Astrocyte (in vitro differentiated cells and primary cell): ENCODE results near the gene LBR. TPM values are rescaled to one million over a fixed set of nuclear protein-coding genes. Genes with fewer than 3 reads are reported as not detected.

Experiments
- DNase-seq: peaks from one replicate; pipeline ENCODE4 v3.0.0-alpha.2; 2010; ENCODE audit warnings: low read depth
- FAIRE-seq: peaks from 2 replicates; lab custom pipeline; 2011; peaks lifted over from hg19 to GRCh38; lab: Jason Lieb, UNC
- H2AFZ ChIP-seq: 2 replicates; pipeline ENCODE4 v1.6.0; 2012; ENCODE audit warnings: low read depth, low read length, inconsistent platforms
- H3K27ac ChIP-seq: 2 replicates; pipeline ENCODE4 v1.5.1; 2011; ENCODE audit warnings: low read depth, low read length, inconsistent platforms
- H3K27me3 ChIP-seq: 2 replicates; pipeline ENCODE4 v1.6.0; 2011; ENCODE audit warnings: low read length, inconsistent platforms; ENCODE audit not compliant: insufficient read depth
- H3K36me3 ChIP-seq: 2 replicates; pipeline ENCODE4 v1.5.1; 2011; ENCODE audit warnings: low read length, inconsistent platforms; ENCODE audit not compliant: insufficient read depth
- H3K4me1 ChIP-seq: 2 replicates; pipeline ENCODE4 v1.5.1; 2011; ENCODE audit warnings: low read length, inconsistent platforms; ENCODE audit not compliant: insufficient read depth
- H3K4me2 ChIP-seq: 2 replicates; pipeline ENCODE4 v1.6.0; 2012; ENCODE audit warnings: low read length, inconsistent platforms
- H3K4me3 ChIP-seq: 2 replicates; pipeline ENCODE4 v1.5.1; 2011; ENCODE audit warnings: low read depth, mild to moderate bottlenecking, low read length, inconsistent platforms; ENCODE audit not compliant: insufficient read depth
- H3K79me2 ChIP-seq: 2 replicates; pipeline ENCODE4 v1.6.0; 2012; ENCODE audit warnings: mild to moderate bottlenecking, low read length, inconsistent platforms; ENCODE audit not compliant: insufficient read depth
- H3K9ac ChIP-seq: 2 replicates; pipeline ENCODE4 v1.6.0; 2012; ENCODE audit warnings: mild to moderate bottlenecking, low read length, inconsistent platforms
- H3K9me3 ChIP-seq: 2 replicates; pipeline ENCODE4 v1.5.1; 2012; ENCODE audit warnings: low read depth, mild to moderate bottlenecking, low read length, inconsistent platforms; ENCODE audit not compliant: insufficient read depth
- H4K20me1 ChIP-seq: 2 replicates; pipeline ENCODE4 v1.6.0; 2012; ENCODE audit warnings: low read length, inconsistent platforms; ENCODE audit not compliant: insufficient read depth
- H3K27ac Mint-ChIP-seq: one replicate; pipeline ENCODE4 v1.8.0; 2021; ENCODE audit warnings: mild to moderate bottlenecking, mixed read lengths; ENCODE audit not compliant: unreplicated experiment
- H3K27me3 Mint-ChIP-seq: one replicate; pipeline ENCODE4 v1.8.0; 2021; ENCODE audit warnings: low read depth, mixed read lengths; ENCODE audit not compliant: unreplicated experiment
- H3K36me3 Mint-ChIP-seq: one replicate; pipeline ENCODE4 v1.8.0; 2021; ENCODE audit warnings: low read depth, mixed read lengths; ENCODE audit not compliant: unreplicated experiment
- H3K4me1 Mint-ChIP-seq: one replicate; pipeline ENCODE4 v1.8.0; 2021; ENCODE audit warnings: low read depth, mixed read lengths; ENCODE audit not compliant: unreplicated experiment
- H3K4me3 Mint-ChIP-seq: one replicate; pipeline ENCODE4 v1.8.0; 2021; ENCODE audit warnings: mild to moderate bottlenecking, moderate library complexity, mixed read lengths; ENCODE audit not compliant: unreplicated experiment
- H3K9me3 Mint-ChIP-seq: one replicate; pipeline ENCODE4 v1.8.0; 2021; ENCODE audit warnings: mild to moderate bottlenecking, mixed read lengths; ENCODE audit not compliant: unreplicated experiment
- CTCF ChIP-seq: IDR thresholded peaks from 2 replicates; pipeline ENCODE4 v1.5.1; 2011; ENCODE audit warnings: low read depth, mild to moderate bottlenecking, inconsistent platforms, low read length, moderate library complexity; ENCODE audit not compliant: insufficient read depth
- EZH2 ChIP-seq: IDR thresholded peaks from 2 replicates; pipeline ENCODE4 v1.6.1; 2012; ENCODE audit warnings: mild to moderate bottlenecking, low read length, inconsistent platforms; ENCODE audit not compliant: insufficient read depth
- total RNA-seq: library from RNA; stranded (reverse); gene quantifications from 2 replicates; pipeline ENCODE4 v1.2.1, GENCODE V29; 2021

Gene LBR
- total RNA-seq, 1 donor from 2014 or later, result 42.6 TPM

DNA sequence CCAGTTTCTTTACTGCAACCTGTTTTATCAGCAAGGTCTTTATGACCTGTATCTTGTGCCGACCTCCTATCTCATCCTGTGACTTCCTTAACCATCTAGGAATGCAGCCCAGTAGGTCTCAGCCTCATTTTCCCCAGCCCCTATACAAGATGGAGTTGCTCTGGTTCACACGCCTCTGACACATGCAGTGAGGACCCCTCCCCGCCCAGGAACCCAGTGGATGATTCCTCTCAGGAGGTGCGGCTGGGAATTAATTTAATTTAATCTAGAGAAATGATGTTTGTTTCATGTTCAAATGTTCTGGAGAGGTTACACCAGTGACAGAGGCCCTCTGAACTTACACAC lies 39.0 kb upstream of the LBR start:
- H3K4me2 ChIP-seq, result no peak overlapping the region
- no peaks in the 10 kb centered on the region for H4K20me1 ChIP-seq
- DNase-seq (no peak), FAIRE-seq (no peak)
- H3K27ac ChIP-seq, result no peak overlapping the region
- peaks cover 21% of the 10 kb centered on the region for H3K4me1 ChIP-seq
- H3K36me3 ChIP-seq, result no peaks in the 10 kb centered on the region
- H3K4me3 ChIP-seq, result no peak overlapping the region
- no peak overlapping the region for H3K9ac ChIP-seq
- H3K9me3 Mint-ChIP-seq, result no peaks in the 10 kb centered on the region
- no peak overlapping the region for H3K27ac Mint-ChIP-seq
- TF ChIP-seq CTCF, result no peak
- H2AFZ ChIP-seq, result no peak overlapping the region
- peaks cover 22% of the 10 kb centered on the region for H3K4me1 Mint-ChIP-seq
- H3K27me3 Mint-ChIP-seq, result peaks cover 5% of the 10 kb centered on the region
- no peaks in the 10 kb centered on the region for H3K27me3 ChIP-seq
- no peaks in the 10 kb centered on the region for H3K79me2 ChIP-seq
- H3K4me3 Mint-ChIP-seq, result no peak overlapping the region
- H3K9me3 ChIP-seq, result no peaks in the 10 kb centered on the region
- peaks cover 2% of the 10 kb centered on the region for H3K36me3 Mint-ChIP-seq

GRCh38 chr1:225465793-225466517 lies 38.1 kb upstream of the LBR start:
- H3K9me3 ChIP-seq, result no peaks in the 10 kb centered on the region
- H3K27me3 ChIP-seq, result no peaks in the 10 kb centered on the region
- H4K20me1 ChIP-seq, result no peaks in the 10 kb centered on the region
- no peak for TF ChIP-seq CTCF
- TF ChIP-seq EZH2, result no peak
- no peaks in the 10 kb centered on the region for H3K9me3 Mint-ChIP-seq
- H3K27ac Mint-ChIP-seq, result no peak overlapping the region
- no peak overlapping the region for H3K4me3 ChIP-seq
- DNase-seq, result no peak
- no peak overlapping the region for H3K4me2 ChIP-seq
- peaks cover 5% of the 10 kb centered on the region for H3K27me3 Mint-ChIP-seq
- FAIRE-seq, result no peak
- peaks cover 22% of the 10 kb centered on the region for H3K4me1 Mint-ChIP-seq
- H3K36me3 Mint-ChIP-seq, result peaks cover 2% of the 10 kb centered on the region
- H3K9ac ChIP-seq, result no peak overlapping the region
- H3K36me3 ChIP-seq, result no peaks in the 10 kb centered on the region
- H3K27ac ChIP-seq, result no peak overlapping the region
- no peak overlapping the region for H3K4me3 Mint-ChIP-seq
- no peak overlapping the region for H2AFZ ChIP-seq
- H3K79me2 ChIP-seq, result no peaks in the 10 kb centered on the region
- peaks cover 21% of the 10 kb centered on the region for H3K4me1 ChIP-seq
